A549 (cell line): ENCODE measurements around the gene SUSD1.

Experiments used
- CHD2 ChIP-seq: fragments of 150-350 bp; IDR thresholded peaks from 2 replicates; pipeline ENCODE4 v1.6.1; 2014; ENCODE audit warnings: low read length; ENCODE audit not compliant: partially characterized antibody
- EP300 ChIP-seq, 2 experiments: fragments of >200 bp; sonication (Bioruptor Twin); formaldehyde crosslinking; IDR thresholded peaks; 2 replicates in 1 of 2; 3 replicates in 1 of 2; pipeline ENCODE4 v1.6.1; 2016 to 2017
- JUNB ChIP-seq: fragments of >200 bp; sonication (Bioruptor Twin); formaldehyde crosslinking; IDR thresholded peaks from 2 replicates; pipeline ENCODE4 v1.6.1; 2016
- MAFK ChIP-seq: fragments of 450-650 bp; IDR thresholded peaks from 2 replicates; pipeline ENCODE4 v1.6.1; 2014; ENCODE audit not compliant: partially characterized antibody
- MYC ChIP-seq: IDR thresholded peaks from 2 replicates; pipeline ENCODE4 v1.6.1; 2012; ENCODE audit warnings: mild to moderate bottlenecking, inconsistent platforms, low read length, improper control_type of control experiment, borderline replicate concordance
- POLR2A ChIP-seq: IDR thresholded peaks from 2 replicates; pipeline ENCODE4 v1.6.1; 2012; ENCODE audit warnings: mild to moderate bottlenecking, low read length
- RAD21 ChIP-seq, 2 experiments: fragments of >200 bp in 1 of 2; sonication (Bioruptor Twin) in 1 of 2; formaldehyde crosslinking in 1 of 2; IDR thresholded peaks in 1 of 2; conservative IDR thresholded peaks in 1 of 2; 2 replicates in 1 of 2; 3 replicates in 1 of 2; pipeline ENCODE4 v1.6.1; 2012 to 2018; ENCODE audit warnings: inconsistent platforms in 1 of 2
- RARB ChIP-seq: fragments of 250-450 bp; sonication (Bioruptor Pico); IDR thresholded peaks from 2 replicates; pipeline ENCODE4 v1.8.0; 2021; ENCODE audit warnings: mild to moderate bottlenecking, moderate library complexity
- RCOR1 ChIP-seq: fragments of 150-350 bp; IDR thresholded peaks from 2 replicates; pipeline ENCODE4 v1.6.1; 2014; ENCODE audit warnings: antibody characterized with exemption, low read length, low read depth
- TF ChIP-seq, protein P1 (sequence below): fragments of 200-600 bp; sonication (generic); IDR thresholded peaks from 2 replicates; pipeline ENCODE4 v1.6.1; 2016; ENCODE audit warnings: antibody characterized with exemption, mild to moderate bottlenecking, moderate library complexity
- TF ChIP-seq, protein P2 (sequence below): fragments of >200 bp; sonication (Bioruptor Twin); formaldehyde crosslinking; IDR thresholded peaks from 3 replicates; pipeline ENCODE4 v1.5.1; 2016

DNA sequence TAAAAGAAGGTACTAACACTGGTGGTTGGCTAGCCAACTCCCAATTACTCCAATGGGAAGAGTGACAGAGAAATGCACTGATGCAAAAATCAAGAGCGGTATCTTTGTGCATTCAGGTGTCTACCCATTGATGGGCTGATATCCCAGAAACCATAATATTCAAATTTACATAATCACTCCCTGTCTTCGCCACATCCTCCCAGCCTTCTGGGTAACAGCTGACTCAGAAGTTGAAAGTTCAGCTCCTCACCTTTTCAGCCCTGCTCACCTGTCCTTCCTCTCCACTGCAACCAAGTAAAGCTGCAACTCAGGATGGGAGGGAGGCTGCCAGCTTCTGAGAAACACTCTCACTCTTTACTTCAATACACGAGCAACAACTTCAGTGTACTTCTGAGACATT is 6.9 kb downstream of the SUSD1 start:
- TF ChIP-seq, protein P1, sequence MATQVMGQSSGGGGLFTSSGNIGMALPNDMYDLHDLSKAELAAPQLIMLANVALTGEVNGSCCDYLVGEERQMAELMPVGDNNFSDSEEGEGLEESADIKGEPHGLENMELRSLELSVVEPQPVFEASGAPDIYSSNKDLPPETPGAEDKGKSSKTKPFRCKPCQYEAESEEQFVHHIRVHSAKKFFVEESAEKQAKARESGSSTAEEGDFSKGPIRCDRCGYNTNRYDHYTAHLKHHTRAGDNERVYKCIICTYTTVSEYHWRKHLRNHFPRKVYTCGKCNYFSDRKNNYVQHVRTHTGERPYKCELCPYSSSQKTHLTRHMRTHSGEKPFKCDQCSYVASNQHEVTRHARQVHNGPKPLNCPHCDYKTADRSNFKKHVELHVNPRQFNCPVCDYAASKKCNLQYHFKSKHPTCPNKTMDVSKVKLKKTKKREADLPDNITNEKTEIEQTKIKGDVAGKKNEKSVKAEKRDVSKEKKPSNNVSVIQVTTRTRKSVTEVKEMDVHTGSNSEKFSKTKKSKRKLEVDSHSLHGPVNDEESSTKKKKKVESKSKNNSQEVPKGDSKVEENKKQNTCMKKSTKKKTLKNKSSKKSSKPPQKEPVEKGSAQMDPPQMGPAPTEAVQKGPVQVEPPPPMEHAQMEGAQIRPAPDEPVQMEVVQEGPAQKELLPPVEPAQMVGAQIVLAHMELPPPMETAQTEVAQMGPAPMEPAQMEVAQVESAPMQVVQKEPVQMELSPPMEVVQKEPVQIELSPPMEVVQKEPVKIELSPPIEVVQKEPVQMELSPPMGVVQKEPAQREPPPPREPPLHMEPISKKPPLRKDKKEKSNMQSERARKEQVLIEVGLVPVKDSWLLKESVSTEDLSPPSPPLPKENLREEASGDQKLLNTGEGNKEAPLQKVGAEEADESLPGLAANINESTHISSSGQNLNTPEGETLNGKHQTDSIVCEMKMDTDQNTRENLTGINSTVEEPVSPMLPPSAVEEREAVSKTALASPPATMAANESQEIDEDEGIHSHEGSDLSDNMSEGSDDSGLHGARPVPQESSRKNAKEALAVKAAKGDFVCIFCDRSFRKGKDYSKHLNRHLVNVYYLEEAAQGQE = no peak
- TF ChIP-seq RARB (no peak), EP300 (IDR thresholded peaks at IDR 0.05) (no peak), MYC (no peak), CHD2 (no peak), JUNB (no peak), POLR2A (no peak), RCOR1 (no peak), MAFK (no peak), RAD21 (conservative IDR thresholded peaks at IDR 0.05 in 1 of 2, IDR thresholded peaks at IDR 0.05 in 1 of 2) (no peak)
- TF ChIP-seq, protein P2, sequence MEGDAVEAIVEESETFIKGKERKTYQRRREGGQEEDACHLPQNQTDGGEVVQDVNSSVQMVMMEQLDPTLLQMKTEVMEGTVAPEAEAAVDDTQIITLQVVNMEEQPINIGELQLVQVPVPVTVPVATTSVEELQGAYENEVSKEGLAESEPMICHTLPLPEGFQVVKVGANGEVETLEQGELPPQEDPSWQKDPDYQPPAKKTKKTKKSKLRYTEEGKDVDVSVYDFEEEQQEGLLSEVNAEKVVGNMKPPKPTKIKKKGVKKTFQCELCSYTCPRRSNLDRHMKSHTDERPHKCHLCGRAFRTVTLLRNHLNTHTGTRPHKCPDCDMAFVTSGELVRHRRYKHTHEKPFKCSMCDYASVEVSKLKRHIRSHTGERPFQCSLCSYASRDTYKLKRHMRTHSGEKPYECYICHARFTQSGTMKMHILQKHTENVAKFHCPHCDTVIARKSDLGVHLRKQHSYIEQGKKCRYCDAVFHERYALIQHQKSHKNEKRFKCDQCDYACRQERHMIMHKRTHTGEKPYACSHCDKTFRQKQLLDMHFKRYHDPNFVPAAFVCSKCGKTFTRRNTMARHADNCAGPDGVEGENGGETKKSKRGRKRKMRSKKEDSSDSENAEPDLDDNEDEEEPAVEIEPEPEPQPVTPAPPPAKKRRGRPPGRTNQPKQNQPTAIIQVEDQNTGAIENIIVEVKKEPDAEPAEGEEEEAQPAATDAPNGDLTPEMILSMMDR = no peak
